SU-DHL-6 (cell line): ENCODE results near the gene SH3PXD2A.

Source experiments
- EZH2phosphoT487 ChIP-seq: fragments of 200-600 bp; sonication (generic), shearing (Covaris generic); conservative IDR thresholded peaks from 2 replicates; pipeline ENCODE4 v1.6.1; 2018; ENCODE audit warnings: mild to moderate bottlenecking, antibody characterized with exemption, low read length, moderate library complexity, mixed read lengths
- TF ChIP-seq, protein P1 (sequence below): fragments of 200-600 bp; sonication (generic); IDR thresholded peaks from one replicate; pipeline ENCODE4 v1.5.1; 2017; ENCODE audit warnings: antibody characterized with exemption, mild to moderate bottlenecking, low read length, moderate library complexity; ENCODE audit not compliant: insufficient read depth, poor library complexity, severe bottlenecking

DNA sequence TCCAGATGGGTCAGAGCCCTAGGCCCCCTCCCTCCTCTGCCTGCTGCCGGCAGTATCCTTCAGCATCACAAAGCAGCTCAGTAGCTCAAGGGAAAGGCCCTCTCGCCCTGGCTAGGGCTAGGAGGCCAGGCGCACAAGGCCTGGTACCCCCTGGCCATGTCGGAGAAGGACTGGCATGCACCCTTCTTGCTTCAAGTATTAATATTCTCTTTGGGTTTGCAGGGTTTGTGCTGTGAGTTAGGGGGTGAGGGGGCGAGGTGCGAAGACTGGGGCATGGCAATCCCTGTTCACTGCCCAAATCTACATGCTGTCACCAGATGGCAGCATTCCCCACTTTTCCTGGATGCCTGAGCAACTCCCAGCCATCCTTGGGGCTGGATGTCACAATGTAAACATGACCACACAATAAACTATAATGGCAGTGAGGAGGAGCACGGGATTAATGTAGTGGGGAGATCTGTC, 256.7 kb downstream of the SH3PXD2A start:
- TF ChIP-seq, protein P1, sequence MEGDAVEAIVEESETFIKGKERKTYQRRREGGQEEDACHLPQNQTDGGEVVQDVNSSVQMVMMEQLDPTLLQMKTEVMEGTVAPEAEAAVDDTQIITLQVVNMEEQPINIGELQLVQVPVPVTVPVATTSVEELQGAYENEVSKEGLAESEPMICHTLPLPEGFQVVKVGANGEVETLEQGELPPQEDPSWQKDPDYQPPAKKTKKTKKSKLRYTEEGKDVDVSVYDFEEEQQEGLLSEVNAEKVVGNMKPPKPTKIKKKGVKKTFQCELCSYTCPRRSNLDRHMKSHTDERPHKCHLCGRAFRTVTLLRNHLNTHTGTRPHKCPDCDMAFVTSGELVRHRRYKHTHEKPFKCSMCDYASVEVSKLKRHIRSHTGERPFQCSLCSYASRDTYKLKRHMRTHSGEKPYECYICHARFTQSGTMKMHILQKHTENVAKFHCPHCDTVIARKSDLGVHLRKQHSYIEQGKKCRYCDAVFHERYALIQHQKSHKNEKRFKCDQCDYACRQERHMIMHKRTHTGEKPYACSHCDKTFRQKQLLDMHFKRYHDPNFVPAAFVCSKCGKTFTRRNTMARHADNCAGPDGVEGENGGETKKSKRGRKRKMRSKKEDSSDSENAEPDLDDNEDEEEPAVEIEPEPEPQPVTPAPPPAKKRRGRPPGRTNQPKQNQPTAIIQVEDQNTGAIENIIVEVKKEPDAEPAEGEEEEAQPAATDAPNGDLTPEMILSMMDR = peak; percentile 34
- no peak for TF ChIP-seq EZH2phosphoT487
